ENCODE data around the gene AFDN. TPM values are rescaled to one million over a fixed set of nuclear protein-coding genes. Genes with fewer than 3 reads are reported as not detected.

AFDN gene
- total RNA-seq, 1 experiment from 2014 or later = 177 TPM

- CTCF ChIA-PET = no interaction called here
- no peaks in the 10 kb centered on the region for H3K27me3 ChIP-seq (replicated peaks; ENCODE audit: control insufficient read depth, insufficient read depth, low read length)
- H3K36me3 ChIP-seq (ENCODE audit: control insufficient read depth, insufficient read depth, low read length) = no peaks in the 10 kb centered on the region
- Mint-ChIP-seq H3K36me3 (ENCODE audit: insufficient read depth, unreplicated experiment) (peaks cover 24% of the 10 kb centered on the region), H3K4me3 (ENCODE audit: unreplicated experiment) (no peak overlapping the region), H3K9me3 (ENCODE audit: unreplicated experiment) (peaks cover 12% of the 10 kb centered on the region), H3K27ac (ENCODE audit: unreplicated experiment) (no peak overlapping the region), H3K27me3 (ENCODE audit: insufficient read depth, unreplicated experiment) (no peaks in the 10 kb centered on the region), H3K4me1 (ENCODE audit: low read depth, unreplicated experiment) (peaks cover 4% of the 10 kb centered on the region)
- no peak for DNase-seq
- POLR2A ChIA-PET = no interaction called here
- H3K9me3 ChIP-seq = no peaks in the 10 kb centered on the region
- no peak overlapping the region for H3K4me3 ChIP-seq (ENCODE audit: low read depth, low read length)
- no peak for TF ChIP-seq CTCF (IDR thresholded peaks at IDR 0.05; ENCODE audit: insufficient read depth in 1 of 2, low read depth in 1 of 2, low read length in 1 of 2, severe bottlenecking in 1 of 2, unreplicated experiment in 1 of 2)
- no peaks in the 10 kb centered on the region for H3K4me1 ChIP-seq
- no TSS peak for BruUV-seq (replicated peaks)
- intact Hi-C loops (cut with micrococcal nuclease; ENCODE audit: unreplicated experiment) = no loop called here
These were observed 152.9 kb downstream of the AFDN start for GRCh38 chr6:167979436-167980139.

GRCh38 chr6:167980911-167981580 lies 154.3 kb downstream of the AFDN start:
- Histone ChIP-seq H3K9me3 (no peaks in the 10 kb centered on the region), H3K4me1 (no peaks in the 10 kb centered on the region), H3K4me3 (ENCODE audit: low read depth, low read length) (no peak overlapping the region), H3K36me3 (ENCODE audit: control insufficient read depth, insufficient read depth, low read length) (no peaks in the 10 kb centered on the region), H3K27me3 (replicated peaks; ENCODE audit: control insufficient read depth, insufficient read depth, low read length) (no peaks in the 10 kb centered on the region)
- POLR2A ChIA-PET = no interaction called here
- BruUV-seq (replicated peaks) = no TSS peak
- Mint-ChIP-seq H3K27me3 (ENCODE audit: insufficient read depth, unreplicated experiment) (no peaks in the 10 kb centered on the region), H3K27ac (ENCODE audit: unreplicated experiment) (no peak overlapping the region), H3K4me1 (ENCODE audit: low read depth, unreplicated experiment) (no peaks in the 10 kb centered on the region), H3K4me3 (ENCODE audit: unreplicated experiment) (no peak overlapping the region), H3K9me3 (ENCODE audit: unreplicated experiment) (peaks cover 16% of the 10 kb centered on the region), H3K36me3 (ENCODE audit: insufficient read depth, unreplicated experiment) (peaks cover 10% of the 10 kb centered on the region)
- TF ChIP-seq CTCF (IDR thresholded peaks at IDR 0.05; ENCODE audit: insufficient read depth in 1 of 2, low read depth in 1 of 2, low read length in 1 of 2, severe bottlenecking in 1 of 2, unreplicated experiment in 1 of 2) = no peak
- DNase-seq = no peak
- intact Hi-C loops (cut with micrococcal nuclease; ENCODE audit: unreplicated experiment) = no loop called here
- CTCF ChIA-PET = no interaction called here

GRCh38 chr6:167981916-167982462 lies 155.3 kb downstream of the AFDN start:
- H3K27me3 ChIP-seq (replicated peaks; ENCODE audit: control insufficient read depth, insufficient read depth, low read length) = no peaks in the 10 kb centered on the region
- intact Hi-C loops (cut with micrococcal nuclease; ENCODE audit: unreplicated experiment) = no loop called here
- TF ChIP-seq CTCF (IDR thresholded peaks at IDR 0.05; ENCODE audit: insufficient read depth in 1 of 2, low read depth in 1 of 2, low read length in 1 of 2, severe bottlenecking in 1 of 2, unreplicated experiment in 1 of 2) = no peak
- H3K4me3 ChIP-seq (ENCODE audit: low read depth, low read length) = no peak overlapping the region
- peaks cover 16% of the 10 kb centered on the region for H3K9me3 Mint-ChIP-seq (ENCODE audit: unreplicated experiment)
- ChIA-PET POLR2A (no interaction called here), CTCF (no interaction called here)
- H3K27me3 Mint-ChIP-seq (ENCODE audit: insufficient read depth, unreplicated experiment) = no peaks in the 10 kb centered on the region
- BruUV-seq (replicated peaks) = no TSS peak
- H3K4me3 Mint-ChIP-seq (ENCODE audit: unreplicated experiment) = no peak overlapping the region
- DNase-seq = no peak
- H3K36me3 ChIP-seq (ENCODE audit: control insufficient read depth, insufficient read depth, low read length) = no peaks in the 10 kb centered on the region
- no peaks in the 10 kb centered on the region for H3K4me1 Mint-ChIP-seq (ENCODE audit: low read depth, unreplicated experiment)
- no peaks in the 10 kb centered on the region for H3K4me1 ChIP-seq
- no peaks in the 10 kb centered on the region for H3K9me3 ChIP-seq
- no peak overlapping the region for H3K27ac Mint-ChIP-seq (ENCODE audit: unreplicated experiment)
- peaks cover 8% of the 10 kb centered on the region for H3K36me3 Mint-ChIP-seq (ENCODE audit: insufficient read depth, unreplicated experiment)

Measured in Caco-2 (cell line).